SU-DHL-6 (cell line): ENCODE measurements around the gene ATRX.

Experiments used
- EZH2phosphoT487 ChIP-seq: fragments of 200-600 bp; sonication (generic), shearing (Covaris generic); conservative IDR thresholded peaks from 2 replicates; pipeline ENCODE4 v1.6.1; 2018; ENCODE audit warnings: mild to moderate bottlenecking, antibody characterized with exemption, low read length, moderate library complexity, mixed read lengths
- TF ChIP-seq, protein P1 (sequence below): fragments of 200-600 bp; sonication (generic); IDR thresholded peaks from one replicate; pipeline ENCODE4 v1.5.1; 2017; ENCODE audit warnings: antibody characterized with exemption, mild to moderate bottlenecking, low read length, moderate library complexity; ENCODE audit not compliant: insufficient read depth, poor library complexity, severe bottlenecking

- TF ChIP-seq, protein P1, sequence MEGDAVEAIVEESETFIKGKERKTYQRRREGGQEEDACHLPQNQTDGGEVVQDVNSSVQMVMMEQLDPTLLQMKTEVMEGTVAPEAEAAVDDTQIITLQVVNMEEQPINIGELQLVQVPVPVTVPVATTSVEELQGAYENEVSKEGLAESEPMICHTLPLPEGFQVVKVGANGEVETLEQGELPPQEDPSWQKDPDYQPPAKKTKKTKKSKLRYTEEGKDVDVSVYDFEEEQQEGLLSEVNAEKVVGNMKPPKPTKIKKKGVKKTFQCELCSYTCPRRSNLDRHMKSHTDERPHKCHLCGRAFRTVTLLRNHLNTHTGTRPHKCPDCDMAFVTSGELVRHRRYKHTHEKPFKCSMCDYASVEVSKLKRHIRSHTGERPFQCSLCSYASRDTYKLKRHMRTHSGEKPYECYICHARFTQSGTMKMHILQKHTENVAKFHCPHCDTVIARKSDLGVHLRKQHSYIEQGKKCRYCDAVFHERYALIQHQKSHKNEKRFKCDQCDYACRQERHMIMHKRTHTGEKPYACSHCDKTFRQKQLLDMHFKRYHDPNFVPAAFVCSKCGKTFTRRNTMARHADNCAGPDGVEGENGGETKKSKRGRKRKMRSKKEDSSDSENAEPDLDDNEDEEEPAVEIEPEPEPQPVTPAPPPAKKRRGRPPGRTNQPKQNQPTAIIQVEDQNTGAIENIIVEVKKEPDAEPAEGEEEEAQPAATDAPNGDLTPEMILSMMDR, result no peak
- TF ChIP-seq EZH2phosphoT487, result no peak
These were observed 276.0 kb downstream of the ATRX start for GRCh38 chrX:77510007-77510406.
